Karpas-422 (cell line): ENCODE measurements around the gene AGAP1. TPM values are rescaled to one million over a fixed set of nuclear protein-coding genes. Genes with fewer than 3 reads are reported as not detected.
"Not testable (repeated sequence)": the region's sequence is repeated elsewhere in the genome, so short reads cannot be mapped to it uniquely, and the experiment has no call there.

Experiments used
- DNase-seq: peaks from one replicate; pipeline ENCODE4 v3.0.0-alpha.2; 2015
- H2AFZ ChIP-seq: fragments of 200-600 bp; sonication (generic); 2 replicates; pipeline ENCODE4 v1.6.1; 2014; ENCODE audit warnings: antibody characterized with exemption, low read length, mixed read lengths
- H3K27ac ChIP-seq: fragments of 200-600 bp; sonication (generic); 2 replicates; pipeline ENCODE4 v1.5.1; 2014; ENCODE audit warnings: mild to moderate bottlenecking, low read length, moderate library complexity
- H3K27me3 ChIP-seq: fragments of 200-600 bp; sonication (generic); 2 replicates; pipeline ENCODE4 v1.6.1; 2014; ENCODE audit warnings: low read length, mixed read lengths
- H3K36me3 ChIP-seq: fragments of 200-600 bp; sonication (generic); 2 replicates; pipeline ENCODE4 v1.6.1; 2014; ENCODE audit warnings: low read length, mixed read lengths; ENCODE audit not compliant: insufficient read depth
- H3K4me1 ChIP-seq: fragments of 200-600 bp; sonication (generic); 2 replicates; pipeline ENCODE4 v1.6.1; 2014; ENCODE audit warnings: mild to moderate bottlenecking, low read length, mixed read lengths
- H3K4me2 ChIP-seq: fragments of 200-600 bp; sonication (generic); 2 replicates; pipeline ENCODE4 v1.6.1; 2014; ENCODE audit warnings: low read length, low read depth, mild to moderate bottlenecking; ENCODE audit not compliant: poor library complexity, severe bottlenecking
- H3K4me3 ChIP-seq: fragments of 200-600 bp; sonication (generic); 2 replicates; pipeline ENCODE4 v1.5.1; 2014; ENCODE audit warnings: mild to moderate bottlenecking, antibody characterized with exemption, low read length, mixed read lengths
- H3K79me2 ChIP-seq: fragments of 200-600 bp; sonication (generic); 2 replicates; pipeline ENCODE4 v1.6.1; 2014; ENCODE audit warnings: mild to moderate bottlenecking, low read length, mixed read lengths
- H3K9ac ChIP-seq: fragments of 200-600 bp; sonication (generic); 2 replicates; pipeline ENCODE4 v1.6.0; 2014; ENCODE audit warnings: low read length
- H3K9me2 ChIP-seq: fragments of 200-600 bp; sonication (generic), shearing (Covaris generic); replicated peaks from 2 replicates; pipeline ENCODE4 v1.6.0; 2014; ENCODE audit warnings: mild to moderate bottlenecking, low read length, moderate library complexity; ENCODE audit not compliant: insufficient read depth
- H3K9me3 ChIP-seq: fragments of 300-700, 200-600 bp; sonication (generic); 2 replicates; pipeline ENCODE4 v1.6.1; 2014; ENCODE audit warnings: low read length, mixed read lengths
- H4K20me1 ChIP-seq: fragments of 200-600 bp; sonication (generic); 2 replicates; pipeline ENCODE4 v1.6.1; 2014; ENCODE audit warnings: mild to moderate bottlenecking, antibody characterized with exemption, low read length, low read depth; ENCODE audit not compliant: insufficient read depth
- total RNA-seq: library from RNA; depleted of rRNA; stranded (reverse); fragments of >200 nt; shearing (Covaris generic); gene quantifications from 2 replicates; pipeline ENCODE4 v1.2.3, GENCODE V29; 2014; ENCODE audit warnings: low replicate concordance

Gene AGAP1
- total RNA-seq, 1 experiment from 2014 or later = not detected

DNA sequence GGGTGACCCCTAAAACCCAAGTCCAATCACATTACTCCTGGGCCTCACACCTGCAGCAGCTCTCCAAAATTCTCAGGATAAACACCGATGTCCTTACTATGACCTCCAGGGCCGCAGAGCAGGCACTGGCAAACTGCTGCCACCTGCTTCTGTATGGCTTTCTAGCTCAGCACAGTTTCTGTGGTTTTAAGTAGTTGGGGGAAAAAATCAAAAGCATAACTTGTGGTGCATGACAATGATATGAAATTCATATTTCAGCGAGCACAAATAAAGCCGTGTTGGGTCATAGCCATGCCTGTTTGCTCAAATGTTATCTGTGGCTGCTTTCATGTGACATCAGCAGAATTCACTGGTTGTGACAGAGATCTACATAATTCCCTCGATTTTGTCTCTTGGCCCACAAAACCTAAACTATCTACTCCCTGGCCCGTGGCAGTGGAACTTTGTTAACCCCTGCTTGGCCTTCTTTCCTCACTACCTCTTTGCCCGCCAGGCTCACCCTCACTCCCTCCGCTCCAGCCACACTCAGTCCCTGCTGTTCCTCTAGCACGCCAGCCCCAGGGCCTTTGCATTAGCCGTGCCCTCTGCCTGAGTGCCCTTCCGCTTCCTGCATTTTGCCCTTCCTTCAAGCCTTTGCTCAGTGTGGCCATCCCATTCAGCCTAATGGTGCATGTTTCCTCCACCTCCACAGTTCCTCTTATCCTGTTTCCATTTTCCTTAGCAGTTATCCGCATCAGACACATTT, 108.3 kb downstream of the AGAP1 start:
- Histone ChIP-seq H3K9me3 (no peaks in the 10 kb centered on the region), H3K27me3 (no peaks in the 10 kb centered on the region), H2AFZ (no peak overlapping the region), H3K27ac (no peak overlapping the region), H3K9me2 (no peaks in the 10 kb centered on the region), H3K36me3 (no peaks in the 10 kb centered on the region), H3K4me3 (no peak overlapping the region), H3K4me2 (no peak overlapping the region), H3K9ac (no peak overlapping the region), H3K79me2 (no peaks in the 10 kb centered on the region), H3K4me1 (no peaks in the 10 kb centered on the region), H4K20me1 (no peaks in the 10 kb centered on the region)
- no peak for DNase-seq

DNA sequence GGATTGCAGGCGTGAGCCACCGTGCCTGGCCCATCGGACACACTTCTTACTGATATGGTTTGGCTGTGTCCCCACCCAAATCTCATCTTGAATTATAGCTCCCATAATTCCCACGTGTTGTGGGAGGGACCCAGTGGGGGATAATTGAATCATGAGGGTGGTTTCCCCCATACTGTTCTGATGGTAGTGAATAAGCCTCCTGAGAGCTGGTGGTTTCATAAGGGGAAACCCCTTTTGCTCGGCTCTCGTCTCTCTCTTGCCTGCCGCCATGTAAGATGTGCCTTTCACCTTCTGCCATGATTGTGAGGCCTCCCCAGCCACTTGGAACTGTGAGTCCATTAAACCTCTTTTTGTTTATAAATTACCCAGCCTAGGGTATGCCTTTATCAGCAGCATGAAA, 109.1 kb downstream of the AGAP1 start:
- not testable (repeated sequence) for H3K79me2 ChIP-seq, DNase-seq, H2AFZ ChIP-seq, H3K4me1 ChIP-seq, H3K36me3 ChIP-seq, H4K20me1 ChIP-seq, H3K9me3 ChIP-seq, H3K4me3 ChIP-seq, H3K27ac ChIP-seq, H3K9ac ChIP-seq, H3K4me2 ChIP-seq, H3K9me2 ChIP-seq, H3K27me3 ChIP-seq

DNA sequence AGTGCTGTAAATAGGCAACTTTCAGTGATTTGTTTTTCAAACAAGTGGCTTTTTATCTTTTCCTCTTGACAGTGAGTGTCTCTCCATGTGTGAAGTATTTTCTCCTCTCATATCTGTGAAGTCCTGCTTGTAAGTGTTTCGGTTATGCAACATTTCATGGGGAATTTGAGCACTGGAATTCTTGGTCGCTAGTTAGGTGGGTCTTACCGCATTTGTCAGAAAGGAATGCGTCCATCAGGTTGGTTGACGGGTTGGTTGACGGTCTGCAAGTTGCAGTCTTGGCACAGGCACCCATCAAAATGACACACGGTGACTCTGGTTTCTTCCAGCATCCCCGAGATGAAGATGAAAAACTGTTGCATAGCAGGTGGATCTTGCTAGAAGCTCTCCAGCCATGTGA, 109.8 kb downstream of the AGAP1 start:
- Histone ChIP-seq H3K9ac (no peak overlapping the region), H3K4me3 (no peak overlapping the region), H2AFZ (no peak overlapping the region), H4K20me1 (no peaks in the 10 kb centered on the region), H3K4me1 (no peaks in the 10 kb centered on the region), H3K27ac (no peak overlapping the region), H3K9me3 (no peaks in the 10 kb centered on the region), H3K36me3 (no peaks in the 10 kb centered on the region), H3K9me2 (no peaks in the 10 kb centered on the region), H3K4me2 (no peak overlapping the region), H3K27me3 (no peaks in the 10 kb centered on the region), H3K79me2 (no peaks in the 10 kb centered on the region)
- DNase-seq = no peak

DNA sequence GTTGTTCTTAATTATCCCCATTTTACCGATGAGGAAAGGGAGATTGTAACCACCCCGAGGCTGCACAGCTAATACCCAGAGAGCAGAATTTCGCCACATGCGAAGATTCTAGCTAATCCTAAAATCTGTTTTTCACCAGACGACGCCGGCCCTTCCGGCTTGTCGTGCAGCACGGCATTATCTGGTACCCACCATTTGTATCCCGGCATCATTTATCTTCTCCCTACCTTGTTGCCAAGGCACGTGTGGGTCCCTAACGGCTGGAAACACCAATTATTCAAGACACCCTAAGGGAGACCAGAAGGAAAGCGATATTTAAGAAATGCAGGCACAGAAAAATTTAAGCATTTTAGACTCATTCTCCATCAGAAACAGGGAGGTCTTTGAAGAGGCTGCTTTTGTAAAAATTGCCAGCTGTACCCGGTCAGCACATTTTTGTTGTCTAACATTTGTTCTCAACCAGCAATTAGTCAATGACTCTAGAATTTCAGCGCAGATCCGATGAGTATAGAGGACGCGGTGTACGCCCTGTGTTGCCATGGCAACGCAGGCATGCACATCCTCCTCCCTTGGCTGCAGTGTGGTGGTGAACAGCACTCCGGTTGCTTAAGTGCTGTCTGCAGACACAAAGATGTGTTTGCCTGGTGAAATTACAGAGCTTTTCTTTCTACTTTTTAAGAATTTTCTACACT, 111.6 kb downstream of the AGAP1 start:
- Histone ChIP-seq H3K9me2 (no peaks in the 10 kb centered on the region), H3K4me1 (no peaks in the 10 kb centered on the region), H2AFZ (no peak overlapping the region), H3K9ac (no peak overlapping the region), H3K4me3 (no peak overlapping the region), H3K79me2 (no peaks in the 10 kb centered on the region), H3K36me3 (no peaks in the 10 kb centered on the region), H3K27ac (no peak overlapping the region), H3K4me2 (no peak overlapping the region), H4K20me1 (no peaks in the 10 kb centered on the region), H3K9me3 (no peaks in the 10 kb centered on the region), H3K27me3 (no peaks in the 10 kb centered on the region)
- DNase-seq = no peak

DNA sequence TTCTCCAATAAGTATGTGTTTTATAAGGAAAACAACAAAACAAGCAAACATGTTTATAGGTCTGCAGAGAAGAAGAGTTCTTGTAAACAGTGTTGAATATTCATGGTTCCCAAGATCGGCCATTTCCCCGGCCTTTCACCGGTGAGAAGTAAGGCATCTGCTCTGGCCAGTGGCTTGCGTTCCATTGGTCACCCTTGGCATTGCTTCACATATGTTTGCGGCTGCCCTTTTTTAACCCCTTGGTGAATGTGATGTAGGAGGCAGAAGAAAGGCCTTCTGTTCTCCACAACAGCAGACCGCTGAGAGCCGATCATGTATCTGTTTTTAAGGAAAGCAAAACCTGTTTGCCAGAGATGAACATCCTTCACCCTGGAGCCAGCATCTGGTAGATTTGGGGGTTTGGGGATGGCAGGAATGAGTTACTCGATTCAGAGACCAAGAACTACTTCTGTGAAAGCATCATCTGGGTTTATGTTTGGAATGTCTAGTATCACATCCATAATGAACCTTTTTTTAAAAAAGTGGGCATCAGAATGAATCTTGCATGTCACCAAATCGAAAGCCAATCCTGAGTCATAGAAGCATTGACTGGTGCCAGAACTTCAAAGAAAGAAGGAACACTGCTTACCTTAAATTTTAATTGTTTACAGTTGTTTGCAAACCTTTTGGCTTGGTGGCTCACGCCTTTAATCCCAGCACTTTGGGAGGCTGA, 112.3 kb downstream of the AGAP1 start:
- no peaks in the 10 kb centered on the region for H3K9me2 ChIP-seq
- H3K4me1 ChIP-seq = no peaks in the 10 kb centered on the region
- no peaks in the 10 kb centered on the region for H4K20me1 ChIP-seq
- no peak overlapping the region for H3K4me2 ChIP-seq
- no peak overlapping the region for H2AFZ ChIP-seq
- no peak overlapping the region for H3K27ac ChIP-seq
- H3K9ac ChIP-seq = no peak overlapping the region
- no peaks in the 10 kb centered on the region for H3K79me2 ChIP-seq
- H3K4me3 ChIP-seq = no peak overlapping the region
- no peak for DNase-seq
- no peaks in the 10 kb centered on the region for H3K27me3 ChIP-seq
- H3K9me3 ChIP-seq = no peaks in the 10 kb centered on the region
- H3K36me3 ChIP-seq = no peaks in the 10 kb centered on the region

DNA sequence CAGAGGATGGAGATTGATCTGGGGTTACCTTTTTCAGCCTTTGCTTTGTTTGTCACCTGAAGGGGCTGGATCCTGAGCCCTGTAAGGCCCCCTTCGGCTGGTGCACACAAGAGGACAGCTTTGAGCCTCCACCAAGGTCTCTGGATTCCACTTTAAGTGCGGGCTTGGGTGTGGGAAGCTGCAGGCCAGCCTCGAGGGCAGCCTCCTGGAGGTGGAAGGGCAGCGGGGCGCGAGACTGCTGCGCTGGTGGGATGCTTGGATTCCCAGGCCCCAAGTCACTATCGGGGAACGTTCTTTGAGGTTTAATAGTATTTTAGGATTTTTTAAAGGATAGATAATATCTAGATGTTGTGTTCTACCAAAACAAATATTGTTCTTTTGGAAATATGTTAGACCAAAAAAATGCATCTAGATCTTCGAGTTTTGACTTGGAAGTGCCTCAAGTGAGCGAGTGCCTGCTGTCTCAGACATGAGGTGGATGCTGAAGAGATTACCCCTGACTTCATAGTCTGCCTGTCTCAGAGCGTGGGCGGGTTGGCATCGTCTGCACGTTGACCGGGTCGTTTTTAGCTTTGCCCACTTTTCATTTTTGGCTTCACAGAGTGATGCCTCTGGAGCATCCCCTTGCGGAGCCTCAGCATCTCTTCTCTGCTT, 113.8 kb downstream of the AGAP1 start:
- Histone ChIP-seq H2AFZ (no peak overlapping the region), H3K4me1 (no peaks in the 10 kb centered on the region), H3K27me3 (no peaks in the 10 kb centered on the region), H3K79me2 (no peaks in the 10 kb centered on the region), H3K36me3 (no peaks in the 10 kb centered on the region), H3K9ac (no peak overlapping the region), H3K27ac (no peak overlapping the region), H3K4me3 (no peak overlapping the region), H4K20me1 (no peaks in the 10 kb centered on the region), H3K9me2 (no peaks in the 10 kb centered on the region), H3K4me2 (no peak overlapping the region), H3K9me3 (no peaks in the 10 kb centered on the region)
- DNase-seq = no peak

DNA sequence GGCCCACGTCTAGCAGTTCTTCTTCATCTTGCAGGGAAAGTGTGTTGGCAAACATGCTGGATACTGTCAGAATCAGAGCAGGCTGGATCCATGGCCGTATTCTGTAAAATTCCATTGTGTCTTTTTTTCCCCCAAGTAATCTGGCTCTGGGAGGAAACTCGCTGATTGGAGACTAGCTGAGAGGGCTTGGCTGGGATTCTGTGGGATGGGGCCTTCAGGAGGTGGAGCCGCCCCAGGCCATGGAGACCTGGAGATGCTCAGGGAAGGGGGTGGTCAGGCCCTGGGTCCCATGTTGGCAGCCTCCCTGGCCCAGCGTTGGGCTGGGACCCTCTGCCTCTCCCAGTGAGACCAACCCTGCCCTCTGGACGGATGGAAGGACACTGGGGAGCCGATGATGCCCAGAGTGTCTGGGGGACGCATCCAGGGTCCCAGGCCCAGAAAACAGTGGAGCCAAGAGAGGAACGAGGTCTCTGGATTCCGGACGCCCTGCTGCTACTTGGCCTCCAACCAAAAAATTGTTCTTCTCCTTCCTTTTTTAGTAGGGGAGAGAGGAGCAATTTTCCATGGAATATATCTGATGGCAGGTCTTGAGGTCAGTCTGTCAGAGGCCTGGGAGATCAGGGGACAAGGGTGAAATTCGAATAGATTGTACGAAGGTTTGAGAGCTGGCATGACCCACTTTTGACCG, 114.5 kb downstream of the AGAP1 start:
- Histone ChIP-seq H3K4me2 (no peak overlapping the region), H3K9ac (no peak overlapping the region), H3K36me3 (no peaks in the 10 kb centered on the region), H3K27ac (no peak overlapping the region), H3K9me3 (no peaks in the 10 kb centered on the region), H2AFZ (no peak overlapping the region), H3K9me2 (no peaks in the 10 kb centered on the region), H3K4me3 (no peak overlapping the region), H3K4me1 (no peaks in the 10 kb centered on the region), H4K20me1 (no peaks in the 10 kb centered on the region), H3K27me3 (no peaks in the 10 kb centered on the region), H3K79me2 (no peaks in the 10 kb centered on the region)
- DNase-seq = no peak
